ENCODE data around the gene KY.

GRCh38 chr3:134647902-134648760 lies 2.7 kb downstream of the KY start:
- TF ChIP-seq EZH2 (IDR thresholded peaks at IDR 0.05) (no peak), POLR2AphosphoS5 (IDR thresholded peaks at IDR 0.05; ENCODE audit: borderline replicate concordance, low read depth, low read length) (no peak)

All from SK-N-MC (cell line).